Measurements from ENCODE around the gene SDCCAG8. TPM values are rescaled to one million over a fixed set of nuclear protein-coding genes. Genes with fewer than 3 reads are reported as not detected.

SDCCAG8 gene
- total RNA-seq, 1 experiment from 2014 or later, result 14.0 TPM

DNA sequence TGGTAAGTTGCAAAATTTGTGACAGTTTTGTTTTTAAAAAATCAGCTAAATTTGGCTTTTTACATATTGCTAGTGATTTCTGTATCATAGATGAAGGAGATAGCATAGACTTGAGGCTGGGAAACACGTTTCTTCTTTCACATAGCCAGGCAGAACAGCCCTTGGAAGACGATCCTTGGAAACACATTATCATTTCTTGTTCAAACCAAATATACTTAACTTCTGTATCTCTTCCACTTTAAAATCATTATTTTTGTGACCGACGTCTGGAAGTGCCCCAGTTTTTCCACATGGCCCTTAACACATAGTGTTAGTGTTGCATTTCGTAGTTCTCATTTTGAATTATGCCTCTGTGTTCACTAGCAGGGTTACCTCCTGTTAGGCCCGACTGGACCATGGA, 193.5 kb downstream of the SDCCAG8 start:
- no TSS peak for BruUV-seq (replicated peaks)
- Histone ChIP-seq H3K4me1 (ENCODE audit: control insufficient read depth, insufficient read depth, low read length) (no peaks in the 10 kb centered on the region), H3K4me3 (ENCODE audit: low read depth in 2 of 2, low read length in 2 of 2) (no peak overlapping the region), H3K27ac (ENCODE audit: low read length) (no peak overlapping the region), H3K27me3 (ENCODE audit: control insufficient read depth, insufficient read depth, low read length) (no peaks in the 10 kb centered on the region), H3K36me3 (ENCODE audit: control insufficient read depth, insufficient read depth, low read length) (no peaks in the 10 kb centered on the region), H3K9me3 (ENCODE audit: control insufficient read depth, insufficient read depth, low read depth, low read length) (no peaks in the 10 kb centered on the region)
- intact Hi-C loops (cut with micrococcal nuclease; ENCODE audit: unreplicated experiment), result no loop called here
- ChIA-PET CTCF (no interaction called here), POLR2A (no interaction called here)
- in situ Hi-C loops (cut with HindIII; ENCODE audit: low pct_unique_long_range_greater_than_20kb, low sequenced_read_pairs), result no loop called here
- DNase-seq (ENCODE audit: low read depth, low spot score) (no peak), ATAC-seq (no peak)
- TF ChIP-seq, protein P1, sequence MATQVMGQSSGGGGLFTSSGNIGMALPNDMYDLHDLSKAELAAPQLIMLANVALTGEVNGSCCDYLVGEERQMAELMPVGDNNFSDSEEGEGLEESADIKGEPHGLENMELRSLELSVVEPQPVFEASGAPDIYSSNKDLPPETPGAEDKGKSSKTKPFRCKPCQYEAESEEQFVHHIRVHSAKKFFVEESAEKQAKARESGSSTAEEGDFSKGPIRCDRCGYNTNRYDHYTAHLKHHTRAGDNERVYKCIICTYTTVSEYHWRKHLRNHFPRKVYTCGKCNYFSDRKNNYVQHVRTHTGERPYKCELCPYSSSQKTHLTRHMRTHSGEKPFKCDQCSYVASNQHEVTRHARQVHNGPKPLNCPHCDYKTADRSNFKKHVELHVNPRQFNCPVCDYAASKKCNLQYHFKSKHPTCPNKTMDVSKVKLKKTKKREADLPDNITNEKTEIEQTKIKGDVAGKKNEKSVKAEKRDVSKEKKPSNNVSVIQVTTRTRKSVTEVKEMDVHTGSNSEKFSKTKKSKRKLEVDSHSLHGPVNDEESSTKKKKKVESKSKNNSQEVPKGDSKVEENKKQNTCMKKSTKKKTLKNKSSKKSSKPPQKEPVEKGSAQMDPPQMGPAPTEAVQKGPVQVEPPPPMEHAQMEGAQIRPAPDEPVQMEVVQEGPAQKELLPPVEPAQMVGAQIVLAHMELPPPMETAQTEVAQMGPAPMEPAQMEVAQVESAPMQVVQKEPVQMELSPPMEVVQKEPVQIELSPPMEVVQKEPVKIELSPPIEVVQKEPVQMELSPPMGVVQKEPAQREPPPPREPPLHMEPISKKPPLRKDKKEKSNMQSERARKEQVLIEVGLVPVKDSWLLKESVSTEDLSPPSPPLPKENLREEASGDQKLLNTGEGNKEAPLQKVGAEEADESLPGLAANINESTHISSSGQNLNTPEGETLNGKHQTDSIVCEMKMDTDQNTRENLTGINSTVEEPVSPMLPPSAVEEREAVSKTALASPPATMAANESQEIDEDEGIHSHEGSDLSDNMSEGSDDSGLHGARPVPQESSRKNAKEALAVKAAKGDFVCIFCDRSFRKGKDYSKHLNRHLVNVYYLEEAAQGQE (IDR thresholded peaks at IDR 0.05; ENCODE audit: insufficient read depth in 1 of 2, low read depth in 2 of 2, low read length in 1 of 2), result no peak
- TF ChIP-seq TCF7L2 (IDR thresholded peaks at IDR 0.05; ENCODE audit: low read depth, low read length), result no peak
- no peak for TF ChIP-seq SIN3A (IDR thresholded peaks at IDR 0.05; ENCODE audit: borderline replicate concordance, insufficient read depth, low read depth, low read length)
- no peak for TF ChIP-seq POLR2AphosphoS5 (IDR thresholded peaks at IDR 0.05; ENCODE audit: low read depth, low read length)
- TF ChIP-seq, protein P2, sequence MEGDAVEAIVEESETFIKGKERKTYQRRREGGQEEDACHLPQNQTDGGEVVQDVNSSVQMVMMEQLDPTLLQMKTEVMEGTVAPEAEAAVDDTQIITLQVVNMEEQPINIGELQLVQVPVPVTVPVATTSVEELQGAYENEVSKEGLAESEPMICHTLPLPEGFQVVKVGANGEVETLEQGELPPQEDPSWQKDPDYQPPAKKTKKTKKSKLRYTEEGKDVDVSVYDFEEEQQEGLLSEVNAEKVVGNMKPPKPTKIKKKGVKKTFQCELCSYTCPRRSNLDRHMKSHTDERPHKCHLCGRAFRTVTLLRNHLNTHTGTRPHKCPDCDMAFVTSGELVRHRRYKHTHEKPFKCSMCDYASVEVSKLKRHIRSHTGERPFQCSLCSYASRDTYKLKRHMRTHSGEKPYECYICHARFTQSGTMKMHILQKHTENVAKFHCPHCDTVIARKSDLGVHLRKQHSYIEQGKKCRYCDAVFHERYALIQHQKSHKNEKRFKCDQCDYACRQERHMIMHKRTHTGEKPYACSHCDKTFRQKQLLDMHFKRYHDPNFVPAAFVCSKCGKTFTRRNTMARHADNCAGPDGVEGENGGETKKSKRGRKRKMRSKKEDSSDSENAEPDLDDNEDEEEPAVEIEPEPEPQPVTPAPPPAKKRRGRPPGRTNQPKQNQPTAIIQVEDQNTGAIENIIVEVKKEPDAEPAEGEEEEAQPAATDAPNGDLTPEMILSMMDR (IDR thresholded peaks at IDR 0.05), result no peak

DNA sequence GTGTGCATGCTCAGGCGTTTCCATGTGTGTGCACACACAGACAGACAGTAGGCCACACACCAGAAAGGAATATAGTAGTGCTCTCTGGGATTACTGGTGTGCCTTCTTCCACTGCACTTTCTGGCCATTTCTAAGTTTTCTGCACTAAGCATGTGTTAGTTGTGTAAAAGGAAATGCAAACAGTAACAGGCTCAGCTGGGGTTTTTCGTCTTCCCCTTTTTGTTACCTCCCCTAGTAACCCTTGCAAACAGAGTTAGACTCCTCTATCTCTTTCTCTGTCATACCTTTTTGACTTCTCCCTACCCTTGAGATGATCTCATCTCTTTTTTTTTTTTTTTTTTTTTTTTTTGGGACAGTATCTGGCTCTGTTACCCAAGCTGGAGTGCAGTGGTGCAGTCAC, 196.3 kb downstream of the SDCCAG8 start:
- in situ Hi-C loops (cut with HindIII; ENCODE audit: low pct_unique_long_range_greater_than_20kb, low sequenced_read_pairs) (no loop called here), intact Hi-C loops (cut with micrococcal nuclease; ENCODE audit: unreplicated experiment) (no loop called here)
- no peaks in the 10 kb centered on the region for H3K27me3 ChIP-seq (ENCODE audit: control insufficient read depth, insufficient read depth, low read length)
- ATAC-seq, result no peak
- DNase-seq (ENCODE audit: low read depth, low spot score), result no peak
- H3K27ac ChIP-seq (ENCODE audit: low read length), result no peak overlapping the region
- ChIA-PET POLR2A (no interaction called here), CTCF (no interaction called here)
- BruUV-seq (replicated peaks), result no TSS peak
- H3K9me3 ChIP-seq (ENCODE audit: control insufficient read depth, insufficient read depth, low read depth, low read length), result no peaks in the 10 kb centered on the region
- no peaks in the 10 kb centered on the region for H3K36me3 ChIP-seq (ENCODE audit: control insufficient read depth, insufficient read depth, low read length)
- H3K4me3 ChIP-seq (ENCODE audit: low read depth in 2 of 2, low read length in 2 of 2), result no peak overlapping the region
- H3K4me1 ChIP-seq (ENCODE audit: control insufficient read depth, insufficient read depth, low read length), result no peaks in the 10 kb centered on the region
- TF ChIP-seq POLR2AphosphoS5 (IDR thresholded peaks at IDR 0.05; ENCODE audit: low read depth, low read length), result no peak
- TF ChIP-seq, protein P2 (IDR thresholded peaks at IDR 0.05), result no peak
